Adrenal gland (tissue), 5 donors: ENCODE measurements around the gene UBQLN1.

Experiments
- CTCF ChIP-seq, 6 experiments: fragments of 450-650 bp in 4 of 6; fragments of 200-600 bp in 2 of 6; sonication (generic) in 1 of 6; IDR thresholded peaks; 1 replicate in 5 of 6; 2 replicates in 1 of 6; pipeline versions ENCODE4 v1.5.1 to v1.8.0; 2016 to 2021; ENCODE audit warnings: antibody characterized with exemption in 6 of 6, mild to moderate bottlenecking in 2 of 6, moderate library complexity in 1 of 6
- POLR2A ChIP-seq, 2 donors: fragments of 450-650 bp; IDR thresholded peaks; one replicate each; pipeline ENCODE4 v1.6.1; 2017; ENCODE audit warnings: antibody characterized with exemption in 2 of 2, mild to moderate bottlenecking in 2 of 2, moderate library complexity in 1 of 2
- donor health status: DM: no; HTN: no; CAD: no.

- no peak for TF ChIP-seq CTCF (IDR thresholded peaks at IDR 0.05)
- TF ChIP-seq POLR2A (IDR thresholded peaks at IDR 0.05) = no peak
Measured at GRCh38 chr9:83651558-83651957, 56.2 kb downstream of the UBQLN1 start.
